HUES48 (cell line): ENCODE results near the gene ADGRG7.

Source experiments
- H3K27ac ChIP-seq: one replicate; pipeline ENCODE4 v1.7.0; 2013; ENCODE audit warnings: low read depth, low read length, inconsistent platforms
- H3K27me3 ChIP-seq: 2 replicates; pipeline ENCODE4 v1.6.1; 2013; ENCODE audit warnings: mild to moderate bottlenecking, low read length; ENCODE audit not compliant: control insufficient read depth, insufficient read depth
- H3K36me3 ChIP-seq: 2 replicates; pipeline ENCODE4 v1.6.1; 2013; ENCODE audit warnings: low read length; ENCODE audit not compliant: control insufficient read depth, insufficient read depth
- H3K4me1 ChIP-seq: 2 replicates; pipeline ENCODE4 v1.6.1; 2013; ENCODE audit warnings: mild to moderate bottlenecking, low read length; ENCODE audit not compliant: control insufficient read depth, insufficient read depth
- H3K4me3 ChIP-seq: 2 replicates; pipeline ENCODE4 v1.5.1; 2013; ENCODE audit warnings: mild to moderate bottlenecking, low read depth, low read length
- H3K9ac ChIP-seq: 2 replicates; pipeline ENCODE4 v1.6.1; 2013; ENCODE audit warnings: mild to moderate bottlenecking, low read depth, low read length, moderate library complexity
- H3K9me3 ChIP-seq: 2 replicates; pipeline ENCODE4 v1.6.1; 2013; ENCODE audit warnings: low read length; ENCODE audit not compliant: control insufficient read depth, insufficient read depth

ADGRG7 gene

GRCh38 chr3:100702082-100702979 is 92.9 kb downstream of the ADGRG7 start:
- H3K9ac ChIP-seq = no peak overlapping the region
- no peak overlapping the region for H3K4me3 ChIP-seq
- no peak overlapping the region for H3K27ac ChIP-seq
- no peaks in the 10 kb centered on the region for H3K9me3 ChIP-seq
- H3K36me3 ChIP-seq = no peaks in the 10 kb centered on the region
- peaks cover 22% of the 10 kb centered on the region for H3K27me3 ChIP-seq
- no peaks in the 10 kb centered on the region for H3K4me1 ChIP-seq

- Histone ChIP-seq H3K36me3 (no peaks in the 10 kb centered on the region), H3K9me3 (no peaks in the 10 kb centered on the region), H3K4me3 (no peak overlapping the region), H3K27me3 (peaks cover 28% of the 10 kb centered on the region), H3K9ac (no peak overlapping the region), H3K4me1 (no peaks in the 10 kb centered on the region), H3K27ac (no peak overlapping the region)
Measured at GRCh38 chr3:100702980-100703345, 93.6 kb downstream of the ADGRG7 start.

GRCh38 chr3:100703865-100704264 is 94.5 kb downstream of the ADGRG7 start:
- Histone ChIP-seq H3K4me1 (peaks cover 4% of the 10 kb centered on the region; the same call in 1 of the 2 replicates), H3K9ac (no peak overlapping the region), H3K36me3 (no peaks in the 10 kb centered on the region), H3K27ac (no peak overlapping the region), H3K27me3 (peaks cover 29% of the 10 kb centered on the region), H3K9me3 (no peaks in the 10 kb centered on the region), H3K4me3 (no peak overlapping the region)

GRCh38 chr3:100706365-100706764 is 97.0 kb downstream of the ADGRG7 start:
- Histone ChIP-seq H3K9me3 (no peaks in the 10 kb centered on the region), H3K9ac (no peak overlapping the region), H3K4me3 (no peak overlapping the region), H3K27me3 (peaks cover 29% of the 10 kb centered on the region), H3K4me1 (peaks cover 5% of the 10 kb centered on the region; the same call in 1 of the 2 replicates), H3K36me3 (0 out of 2 replicates have a peak, but pooled peaks cover 1% of the 10 kb centered on the region), H3K27ac (no peak overlapping the region)

GRCh38 chr3:100708644-100708988 is 99.2 kb downstream of the ADGRG7 start:
- H3K9ac ChIP-seq = peak overlapping the region; percentile 98; the same call in 1 of the 2 replicates
- peak overlapping the region; percentile 99 for H3K27ac ChIP-seq
- peaks cover 10% of the 10 kb centered on the region for H3K36me3 ChIP-seq
- H3K4me1 ChIP-seq = peaks cover 9% of the 10 kb centered on the region; the same call in 1 of the 2 replicates
- H3K27me3 ChIP-seq = peaks cover 29% of the 10 kb centered on the region
- H3K4me3 ChIP-seq = peak overlapping the region; percentile 91
- no peaks in the 10 kb centered on the region for H3K9me3 ChIP-seq

GRCh38 chr3:100708989-100709841 is 99.8 kb downstream of the ADGRG7 start, which contains the start of gene TFG:
Gene TFG (plus strand): TSS chr3:100709494. CDS start chr3:100713686, 4,192 bp downstream.
- peaks cover 29% of the 10 kb centered on the region for H3K27me3 ChIP-seq
- H3K9ac ChIP-seq = peak within 1 kb of the TSS; percentile 98
- peak within 1 kb of the TSS; percentile 91 for H3K4me3 ChIP-seq
- peak within 1 kb of the TSS; percentile 99 for H3K27ac ChIP-seq
- no peaks in the 10 kb centered on the region for H3K9me3 ChIP-seq
- H3K4me1 ChIP-seq = peaks cover 9% of the 10 kb centered on the region; the same call in 1 of the 2 replicates
- H3K36me3 ChIP-seq = peaks cover 16% of the 10 kb centered on the region

GRCh38 chr3:100709842-100710260 is 100.5 kb downstream of the ADGRG7 start:
- peak overlapping the region; percentile 98 for H3K9ac ChIP-seq
- H3K27ac ChIP-seq = peak overlapping the region; percentile 99

GRCh38 chr3:100710261-100710968 is 101.0 kb downstream of the ADGRG7 start:
- peak overlapping the region; percentile 91 for H3K4me3 ChIP-seq
- H3K9me3 ChIP-seq = no peaks in the 10 kb centered on the region
- H3K27ac ChIP-seq = peak overlapping the region; percentile 99
- H3K36me3 ChIP-seq = peaks cover 28% of the 10 kb centered on the region
- peaks cover 26% of the 10 kb centered on the region for H3K27me3 ChIP-seq
- peaks cover 9% of the 10 kb centered on the region; the same call in 1 of the 2 replicates for H3K4me1 ChIP-seq
- peak overlapping the region; percentile 80 for H3K9ac ChIP-seq

More at GRCh38 chr3:100709842-100710260, 100.5 kb downstream of the ADGRG7 start:
- peak overlapping the region; percentile 91 for H3K4me3 ChIP-seq
- H3K27me3 ChIP-seq = peaks cover 29% of the 10 kb centered on the region
- no peaks in the 10 kb centered on the region for H3K9me3 ChIP-seq
- H3K4me1 ChIP-seq = peaks cover 9% of the 10 kb centered on the region; the same call in 1 of the 2 replicates
- H3K36me3 ChIP-seq = peaks cover 23% of the 10 kb centered on the region

GRCh38 chr3:100715176-100715575 is 105.8 kb downstream of the ADGRG7 start:
- Histone ChIP-seq H3K27me3 (no peaks in the 10 kb centered on the region), H3K9me3 (no peaks in the 10 kb centered on the region), H3K9ac (no peak overlapping the region), H3K4me1 (peaks cover 5% of the 10 kb centered on the region), H3K4me3 (no peak overlapping the region), H3K36me3 (peaks cover 54% of the 10 kb centered on the region), H3K27ac (no peak overlapping the region)

- H3K9ac ChIP-seq = no peak overlapping the region
- H3K4me3 ChIP-seq = no peak overlapping the region
- H3K4me1 ChIP-seq = peaks cover 4% of the 10 kb centered on the region
- no peaks in the 10 kb centered on the region for H3K27me3 ChIP-seq
- H3K27ac ChIP-seq = no peak overlapping the region
- peaks cover 64% of the 10 kb centered on the region for H3K36me3 ChIP-seq
- H3K9me3 ChIP-seq = no peaks in the 10 kb centered on the region
Measured at GRCh38 chr3:100717063-100717462, 107.7 kb downstream of the ADGRG7 start.
